HepG2 (cell line): ENCODE results near the gene PPIP5K2. TPM values are rescaled to one million over a fixed set of nuclear protein-coding genes. Genes with fewer than 3 reads are reported as not detected.
A peak's percentile ranks its signal among the peaks of the same experiment; 100 is the strongest.

Source experiments
- ATAC-seq: fragments of 200-7000 bp; cut with Tn5 transposase; 3 replicates; pipeline ENCODE4 v1.9.1; 2020; ENCODE audit warnings: mild to moderate bottlenecking, moderate library complexity
- BruUV-seq: library from RNA; stranded (reverse); fragments of 400-500 nt; replicated peaks from 2 replicates; lab custom pipeline; 2021; lab: Mats Ljungman, UMichigan
- CTCF ChIA-PET: fragments of 300-600 bp; formaldehyde crosslinking; extraction: SDS; loops from one replicate; lab custom pipeline; 2021; ENCODE audit warnings: low total read pairs, inconsistent platforms, low intra/inter-chr PET ratio; lab: Yijun Ruan, JAX
- POLR2A ChIA-PET: fragments of 350-600 bp; sonication (Branson Sonifier 250); formaldehyde crosslinking; loops from one replicate; lab custom pipeline; 2020; ENCODE audit warnings: antibody characterized with exemption, inconsistent platforms; lab: Yijun Ruan, JAX
- DNase-seq: peaks from one replicate; pipeline ENCODE4 v3.0.0-alpha.2; 2015; ENCODE audit warnings: low spot score
- FAIRE-seq: peaks from 3 replicates; lab custom pipeline; 2011; peaks lifted over from hg19 to GRCh38; lab: Jason Lieb, UNC
- H2AFZ ChIP-seq: one replicate; pipeline ENCODE4 v1.6.1; 2011; ENCODE audit warnings: low read length, inconsistent platforms
- H3K27ac ChIP-seq: fragments of 300-600 bp; 3 replicates; pipeline ENCODE4 v1.8.0; 2011; ENCODE audit warnings: mixed run types, mild to moderate bottlenecking, mixed read lengths, low read length, inconsistent platforms; ENCODE audit not compliant: insufficient read depth; ENCODE audit errors: extremely low read length
- H3K27me3 ChIP-seq, 2 experiments: fragments of 200-600 bp in 1 of 2; 2 replicates in 1 of 2; 3 replicates in 1 of 2; pipeline versions ENCODE4 v1.6.0 to v1.8.0; 2011; ENCODE audit warnings: low read length in 2 of 2, mild to moderate bottlenecking in 2 of 2, moderate library complexity in 2 of 2, inconsistent platforms in 1 of 2; ENCODE audit not compliant: insufficient read depth in 2 of 2, control insufficient read depth in 1 of 2
- H3K36me3 ChIP-seq, 2 experiments: fragments of 200-600 bp in 1 of 2; replicated peaks in 1 of 2; 2 replicates in 1 of 2; 3 replicates in 1 of 2; pipeline versions ENCODE4 v1.5.1 to v1.8.0; 2011; ENCODE audit warnings: low read length in 2 of 2, inconsistent platforms in 1 of 2; ENCODE audit not compliant: insufficient read depth in 2 of 2, control insufficient read depth in 1 of 2
- H3K4me1 ChIP-seq: 2 replicates; pipeline ENCODE4 v1.5.1; 2012; ENCODE audit warnings: low read length, inconsistent platforms; ENCODE audit not compliant: insufficient read depth
- H3K4me2 ChIP-seq: 2 replicates; pipeline ENCODE4 v1.6.0; 2011; ENCODE audit warnings: low read depth, low read length, inconsistent platforms
- H3K4me3 ChIP-seq, 3 experiments: fragments of 200-600 bp in 1 of 3; sonication (generic), shearing (Covaris generic) in 1 of 3; replicated peaks in 1 of 3; 2 replicates each; pipeline ENCODE4 v1.5.1; 2011 to 2016; ENCODE audit warnings: low read length in 3 of 3, inconsistent platforms in 2 of 3, low read depth in 2 of 3, mild to moderate bottlenecking in 2 of 3, control low read depth in 1 of 3, mixed read lengths in 1 of 3; ENCODE audit not compliant: insufficient read depth in 1 of 3
- H3K79me2 ChIP-seq: one replicate; pipeline ENCODE4 v1.6.1; 2011; ENCODE audit warnings: low read length, inconsistent platforms; ENCODE audit not compliant: insufficient read depth
- H3K9ac ChIP-seq: 2 replicates; pipeline ENCODE4 v1.6.0; 2011; ENCODE audit warnings: mild to moderate bottlenecking, low read depth, low read length, inconsistent platforms; ENCODE audit not compliant: insufficient read depth
- H3K9me3 ChIP-seq: 2 replicates; pipeline ENCODE4 v1.5.1; 2012; ENCODE audit warnings: mild to moderate bottlenecking, low read length
- H4K20me1 ChIP-seq: 2 replicates; pipeline ENCODE4 v1.6.0; 2011; ENCODE audit warnings: inconsistent platforms, mild to moderate bottlenecking, low read length, moderate library complexity; ENCODE audit not compliant: insufficient read depth
- ATF5 ChIP-seq: sonication (generic); formaldehyde crosslinking; IDR thresholded peaks from 2 replicates; pipeline ENCODE4 v1.4.0; 2020; ENCODE audit warnings: mild to moderate bottlenecking, low read depth, missing genetic modification reagents
- GFI1 ChIP-seq: sonication (generic); formaldehyde crosslinking; IDR thresholded peaks from 2 replicates; pipeline ENCODE4 v1.5.0; 2020; ENCODE audit warnings: missing genetic modification reagents, mild to moderate bottlenecking, borderline replicate concordance
- MBNL3 ChIP-seq: fragments of 250-450 bp; sonication (Bioruptor Pico); conservative IDR thresholded peaks from 2 replicates; pipeline ENCODE4 v1.8.0; 2022; ENCODE audit warnings: mild to moderate bottlenecking, inconsistent platforms
- RCOR2 ChIP-seq: IDR thresholded peaks from 2 replicates; pipeline ENCODE4 v1.6.1; 2016; ENCODE audit warnings: missing biosample characterization, missing genetic modification reagents
- SIX1 ChIP-seq: sonication (generic); formaldehyde crosslinking; IDR thresholded peaks from 2 replicates; pipeline ENCODE4 v1.4.0; 2020; ENCODE audit warnings: missing genetic modification reagents, borderline replicate concordance
- SPEN ChIP-seq: sonication (generic); formaldehyde crosslinking; IDR thresholded peaks from 2 replicates; pipeline ENCODE4 v1.5.1; 2020; ENCODE audit warnings: low read depth, mild to moderate bottlenecking, missing genetic modification reagents
- ZNF17 ChIP-seq: sonication (generic); formaldehyde crosslinking; IDR thresholded peaks from 2 replicates; pipeline ENCODE4 v1.5.0; 2020; ENCODE audit warnings: mild to moderate bottlenecking, missing genetic modification reagents
- ZNF264 ChIP-seq: sonication (generic); formaldehyde crosslinking; IDR thresholded peaks from 2 replicates; pipeline ENCODE4 v1.4.0; 2020; ENCODE audit warnings: missing genetic modification reagents
- ZNF343 ChIP-seq: sonication (generic); formaldehyde crosslinking; IDR thresholded peaks from 2 replicates; pipeline ENCODE4 v1.4.0; 2020; ENCODE audit warnings: mild to moderate bottlenecking, missing genetic modification reagents
- ZNF547 ChIP-seq: sonication (generic); formaldehyde crosslinking; IDR thresholded peaks from 2 replicates; pipeline ENCODE4 v1.5.1; 2020; ENCODE audit warnings: mild to moderate bottlenecking, missing genetic modification reagents
- ZNF644 ChIP-seq: IDR thresholded peaks from 2 replicates; pipeline ENCODE4 v1.6.1; 2016; ENCODE audit warnings: low read depth
- ZNF772 ChIP-seq: sonication (generic); formaldehyde crosslinking; IDR thresholded peaks from 2 replicates; pipeline ENCODE4 v1.5.0; 2020; ENCODE audit warnings: mild to moderate bottlenecking, missing genetic modification reagents
- WGBS: methylation state at CpG from one replicate; pipeline ENCODE4 v1.1.6; 2017; ENCODE audit warnings: low lambda C conversion rate; 5-methylcytosine and 5-hydroxymethylcytosine counted together
- in situ Hi-C: cut with HindIII; loops from 2 replicates; pipeline ENCODE4 v1.10.0; 2017; ENCODE audit warnings: low pct_unique_long_range_greater_than_20kb; ENCODE audit not compliant: extremely low pct_ligation_motif_present
- intact Hi-C: fragments of 100-400 bp; cut with micrococcal nuclease; formaldehyde crosslinking; loops from one replicate; pipeline ENCODE4 v1.10.0; 2022; ENCODE audit not compliant: unreplicated experiment
- polyA plus RNA-seq, 8 experiments: library from polyadenylated mRNA; depleted of rRNA in 3 of 8; stranded (reverse) in 7 of 8; unstranded in 1 of 8; fragments of >200 nt; fragmentation: Illumina TruSeq in 4 of 8; extraction: Trizol in 4 of 8; gene quantifications; 2 replicates each; pipeline versions ENCODE4 v1.2.1 to v1.2.3, GENCODE V29; 2011 to 2016; ENCODE audit warnings: low read depth in 4 of 8, missing spikeins in 1 of 8, mixed read lengths in 1 of 8; ENCODE audit not compliant: insufficient read depth in 1 of 8
- total RNA-seq, 5 experiments: library from RNA; depleted of rRNA; stranded (reverse); fragments of >200 nt; fragmentation: Illumina TruSeq; extraction: Trizol; gene quantifications; 2 replicates each; pipeline ENCODE4 v1.2.3, GENCODE V29; 2016; ENCODE audit warnings: low read depth in 1 of 5
- TF ChIP-seq, protein P1 (sequence below): sonication (generic); formaldehyde crosslinking; IDR thresholded peaks from 2 replicates; pipeline ENCODE4 v1.8.1; 2023; ENCODE audit warnings: mild to moderate bottlenecking, moderate library complexity, missing genetic modification reagents
- TF ChIP-seq, protein P2 (sequence below), 2 experiments: sonication (generic) in 1 of 2; formaldehyde crosslinking in 1 of 2; IDR thresholded peaks; 2 replicates each; pipeline versions ENCODE4 v1.4.0 to v1.6.1; 2018 to 2020; ENCODE audit warnings: missing genetic modification reagents in 2 of 2, borderline replicate concordance in 1 of 2, low read depth in 1 of 2, mild to moderate bottlenecking in 1 of 2, missing biosample characterization in 1 of 2
- TF ChIP-seq, protein P3 (sequence below): sonication (generic); formaldehyde crosslinking; IDR thresholded peaks from 2 replicates; pipeline ENCODE4 v1.4.0; 2020; ENCODE audit warnings: missing genetic modification reagents

Gene PPIP5K2
- total and polyA plus RNA-seq, 2 of the 13 experiments (the other 11 are each of a cell fraction or from before 2014, with no cell fraction given): 19.7 to 45.6 TPM

DNA sequence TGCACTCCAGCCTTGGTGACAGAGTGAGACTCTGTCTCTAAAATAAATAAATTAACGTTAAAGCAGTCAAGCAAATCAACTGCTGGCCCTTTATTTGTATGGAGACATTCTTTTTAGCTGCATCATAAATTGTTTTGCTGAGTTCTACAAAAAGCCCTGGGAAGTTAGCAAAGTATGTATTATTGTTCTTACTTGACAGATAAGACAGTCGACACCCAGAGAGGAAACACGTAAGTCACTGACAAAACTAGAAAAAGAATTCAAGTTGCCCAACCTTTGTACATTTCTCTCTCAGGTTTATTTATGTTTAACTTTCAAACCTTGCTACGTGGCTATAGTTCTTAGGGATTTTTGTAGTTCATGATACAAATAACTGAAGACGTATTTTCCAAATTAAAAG is 98.1 kb downstream of the PPIP5K2 start:
- no TSS peak for BruUV-seq
- H3K4me1 ChIP-seq: peaks cover 6% of the 10 kb centered on the region; the same call in 1 of the 2 replicates
- H3K79me2 ChIP-seq: no peaks in the 10 kb centered on the region
- no peak for FAIRE-seq
- H3K4me3 ChIP-seq: no peak overlapping the region
- WGBS: 31% methylated on average over 5 of the region's 5 CpGs
- no peak for TF ChIP-seq ZNF264
- no peak for TF ChIP-seq ZNF547 (CRISPR knock-in tag)
- TF ChIP-seq GFI1 (CRISPR knock-in tag): no peak
- no peak for TF ChIP-seq ZNF343
- TF ChIP-seq, protein P1, sequence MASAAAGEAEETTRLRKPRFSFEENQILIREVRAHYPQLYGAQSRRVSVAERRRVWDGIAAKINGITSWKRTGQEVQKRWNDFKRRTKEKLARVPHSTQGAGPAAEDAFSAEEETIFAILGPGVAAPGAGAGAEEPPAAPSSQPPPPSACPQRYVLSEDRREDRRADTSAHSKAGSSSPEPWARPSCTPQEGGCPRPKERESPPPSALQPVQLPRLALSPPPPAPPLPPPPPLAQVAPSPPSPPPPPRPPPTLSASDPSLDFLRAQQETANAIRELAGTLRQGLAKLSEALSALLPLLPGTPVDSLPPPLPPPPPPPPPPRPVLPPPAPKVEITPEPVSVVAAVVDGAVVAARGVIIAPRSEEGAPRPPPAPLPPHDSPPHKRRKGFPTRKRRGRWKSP: no peak
- TF ChIP-seq, protein P2, sequence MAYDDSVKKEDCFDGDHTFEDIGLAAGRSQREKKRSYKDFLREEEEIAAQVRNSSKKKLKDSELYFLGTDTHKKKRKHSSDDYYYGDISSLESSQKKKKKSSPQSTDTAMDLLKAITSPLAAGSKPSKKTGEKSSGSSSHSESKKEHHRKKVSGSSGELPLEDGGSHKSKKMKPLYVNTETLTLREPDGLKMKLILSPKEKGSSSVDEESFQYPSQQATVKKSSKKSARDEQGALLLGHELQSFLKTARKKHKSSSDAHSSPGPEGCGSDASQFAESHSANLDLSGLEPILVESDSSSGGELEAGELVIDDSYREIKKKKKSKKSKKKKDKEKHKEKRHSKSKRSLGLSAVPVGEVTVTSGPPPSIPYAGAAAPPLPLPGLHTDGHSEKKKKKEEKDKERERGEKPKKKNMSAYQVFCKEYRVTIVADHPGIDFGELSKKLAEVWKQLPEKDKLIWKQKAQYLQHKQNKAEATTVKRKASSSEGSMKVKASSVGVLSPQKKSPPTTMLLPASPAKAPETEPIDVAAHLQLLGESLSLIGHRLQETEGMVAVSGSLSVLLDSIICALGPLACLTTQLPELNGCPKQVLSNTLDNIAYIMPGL (CRISPR knock-in tag; IDR thresholded peaks at IDR 0.05; ENCODE audit: borderline replicate concordance in 1 of 2, low read depth in 1 of 2): no peak
- TF ChIP-seq SPEN: no peak
- TF ChIP-seq ZNF17 (CRISPR knock-in tag): no peak
- no peak for TF ChIP-seq ZNF772 (CRISPR knock-in tag)
- TF ChIP-seq ATF5 (CRISPR knock-in tag): no peak
- TF ChIP-seq MBNL3 (CRISPR knock-in tag): no peak
- no peak for TF ChIP-seq RCOR2 (CRISPR knock-in tag)
- no peak for TF ChIP-seq SIX1 (CRISPR knock-in tag)
- no peak for TF ChIP-seq ZNF644
- TF ChIP-seq, protein P3, sequence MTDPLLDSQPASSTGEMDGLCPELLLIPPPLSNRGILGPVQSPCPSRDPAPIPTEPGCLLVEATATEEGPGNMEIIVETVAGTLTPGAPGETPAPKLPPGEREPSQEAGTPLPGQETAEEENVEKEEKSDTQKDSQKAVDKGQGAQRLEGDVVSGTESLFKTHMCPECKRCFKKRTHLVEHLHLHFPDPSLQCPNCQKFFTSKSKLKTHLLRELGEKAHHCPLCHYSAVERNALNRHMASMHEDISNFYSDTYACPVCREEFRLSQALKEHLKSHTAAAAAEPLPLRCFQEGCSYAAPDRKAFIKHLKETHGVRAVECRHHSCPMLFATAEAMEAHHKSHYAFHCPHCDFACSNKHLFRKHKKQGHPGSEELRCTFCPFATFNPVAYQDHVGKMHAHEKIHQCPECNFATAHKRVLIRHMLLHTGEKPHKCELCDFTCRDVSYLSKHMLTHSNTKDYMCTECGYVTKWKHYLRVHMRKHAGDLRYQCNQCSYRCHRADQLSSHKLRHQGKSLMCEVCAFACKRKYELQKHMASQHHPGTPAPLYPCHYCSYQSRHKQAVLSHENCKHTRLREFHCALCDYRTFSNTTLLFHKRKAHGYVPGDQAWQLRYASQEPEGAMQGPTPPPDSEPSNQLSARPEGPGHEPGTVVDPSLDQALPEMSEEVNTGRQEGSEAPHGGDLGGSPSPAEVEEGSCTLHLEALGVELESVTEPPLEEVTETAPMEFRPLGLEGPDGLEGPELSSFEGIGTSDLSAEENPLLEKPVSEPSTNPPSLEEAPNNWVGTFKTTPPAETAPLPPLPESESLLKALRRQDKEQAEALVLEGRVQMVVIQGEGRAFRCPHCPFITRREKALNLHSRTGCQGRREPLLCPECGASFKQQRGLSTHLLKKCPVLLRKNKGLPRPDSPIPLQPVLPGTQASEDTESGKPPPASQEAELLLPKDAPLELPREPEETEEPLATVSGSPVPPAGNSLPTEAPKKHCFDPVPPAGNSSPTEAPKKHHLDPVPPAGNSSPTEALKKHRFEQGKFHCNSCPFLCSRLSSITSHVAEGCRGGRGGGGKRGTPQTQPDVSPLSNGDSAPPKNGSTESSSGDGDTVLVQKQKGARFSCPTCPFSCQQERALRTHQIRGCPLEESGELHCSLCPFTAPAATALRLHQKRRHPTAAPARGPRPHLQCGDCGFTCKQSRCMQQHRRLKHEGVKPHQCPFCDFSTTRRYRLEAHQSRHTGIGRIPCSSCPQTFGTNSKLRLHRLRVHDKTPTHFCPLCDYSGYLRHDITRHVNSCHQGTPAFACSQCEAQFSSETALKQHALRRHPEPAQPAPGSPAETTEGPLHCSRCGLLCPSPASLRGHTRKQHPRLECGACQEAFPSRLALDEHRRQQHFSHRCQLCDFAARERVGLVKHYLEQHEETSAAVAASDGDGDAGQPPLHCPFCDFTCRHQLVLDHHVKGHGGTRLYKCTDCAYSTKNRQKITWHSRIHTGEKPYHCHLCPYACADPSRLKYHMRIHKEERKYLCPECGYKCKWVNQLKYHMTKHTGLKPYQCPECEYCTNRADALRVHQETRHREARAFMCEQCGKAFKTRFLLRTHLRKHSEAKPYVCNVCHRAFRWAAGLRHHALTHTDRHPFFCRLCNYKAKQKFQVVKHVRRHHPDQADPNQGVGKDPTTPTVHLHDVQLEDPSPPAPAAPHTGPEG (CRISPR knock-in tag): no peak
- peak; percentile 9 for DNase-seq
- H3K9me3 ChIP-seq: no peaks in the 10 kb centered on the region
- POLR2A ChIA-PET: no interaction called here
- H3K9ac ChIP-seq: no peak overlapping the region
- H3K36me3 ChIP-seq: no peaks in the 10 kb centered on the region
- intact Hi-C loops (no loop called here), in situ Hi-C loops (no loop called here)
- no peak overlapping the region for H2AFZ ChIP-seq
- no peak for ATAC-seq
- CTCF ChIA-PET: no interaction called here
- no peaks in the 10 kb centered on the region; a peak in 1 of 5 replicates for H3K27me3 ChIP-seq
- no peaks in the 10 kb centered on the region for H4K20me1 ChIP-seq
- H3K27ac ChIP-seq: no peak overlapping the region
- no peak overlapping the region for H3K4me2 ChIP-seq
